ENCODE data around the gene ST3GAL5.
A peak's percentile ranks its signal among the peaks of the same experiment; 100 is the strongest.
"Not testable (repeated sequence)": the region's sequence is repeated elsewhere in the genome, so short reads cannot be mapped to it uniquely, and the experiment has no call there.

Gene ST3GAL5

GRCh38 chr2:85892216-85892944 is 3.6 kb upstream of the ST3GAL5 start:
- DNase-seq: no peak

- DNase-seq: no peak
Observed at GRCh38 chr2:85890522-85891176, 1.9 kb upstream of the ST3GAL5 start.

GRCh38 chr2:85889627-85890281 is 964 bp upstream of the ST3GAL5 start:
- DNase-seq: no peak

GRCh38 chr2:85888020-85888683 is 638 bp downstream of the ST3GAL5 start:
- no peak for DNase-seq

GRCh38 chr2:85887566-85888019 is 1.2 kb downstream of the ST3GAL5 start:
- DNase-seq: peak; percentile 56 to 62

- peak; percentile 91 to 97 for DNase-seq
Observed at GRCh38 chr2:85886590-85886989, 2.2 kb downstream of the ST3GAL5 start.

- DNase-seq: no peak
Observed at GRCh38 chr2:85886141-85886540, 2.6 kb downstream of the ST3GAL5 start.

- not testable (repeated sequence) for DNase-seq
Observed at GRCh38 chr2:85881781-85882180, 7.0 kb downstream of the ST3GAL5 start.

- not testable (repeated sequence) for DNase-seq
Observed at GRCh38 chr2:85880716-85881328, 8.0 kb downstream of the ST3GAL5 start.

GRCh38 chr2:85878719-85879370 is 9.9 kb downstream of the ST3GAL5 start:
- no peak for DNase-seq

GRCh38 chr2:85875350-85876050 is 13.3 kb downstream of the ST3GAL5 start:
- DNase-seq: peak; percentile 68 to 74

- DNase-seq: no peak
Observed at GRCh38 chr2:85873679-85874078, 15.1 kb downstream of the ST3GAL5 start.

- DNase-seq: no peak
Observed at GRCh38 chr2:85872536-85873161, 16.1 kb downstream of the ST3GAL5 start.

- DNase-seq: no peak
Observed at GRCh38 chr2:85871494-85872164, 17.2 kb downstream of the ST3GAL5 start.

- DNase-seq: no peak
Observed at GRCh38 chr2:85868822-85869221, 20.0 kb downstream of the ST3GAL5 start.

- DNase-seq: no peak
Observed at GRCh38 chr2:85867556-85868292, 21.1 kb downstream of the ST3GAL5 start.

- no peak for DNase-seq
Observed at GRCh38 chr2:85867121-85867520, 21.7 kb downstream of the ST3GAL5 start.

- DNase-seq: no peak
Observed at GRCh38 chr2:85866165-85866659, 22.6 kb downstream of the ST3GAL5 start.

GRCh38 chr2:85865539-85866164 is 23.1 kb downstream of the ST3GAL5 start:
- no peak for DNase-seq
